Effector CD4-positive, alpha-beta T cell (primary cell): ENCODE results near the gene ITGA1.

Source experiments
- DNase-seq: peaks from one replicate; pipeline ENCODE4 v3.0.0-alpha.2; 2020

ITGA1 gene

DNA sequence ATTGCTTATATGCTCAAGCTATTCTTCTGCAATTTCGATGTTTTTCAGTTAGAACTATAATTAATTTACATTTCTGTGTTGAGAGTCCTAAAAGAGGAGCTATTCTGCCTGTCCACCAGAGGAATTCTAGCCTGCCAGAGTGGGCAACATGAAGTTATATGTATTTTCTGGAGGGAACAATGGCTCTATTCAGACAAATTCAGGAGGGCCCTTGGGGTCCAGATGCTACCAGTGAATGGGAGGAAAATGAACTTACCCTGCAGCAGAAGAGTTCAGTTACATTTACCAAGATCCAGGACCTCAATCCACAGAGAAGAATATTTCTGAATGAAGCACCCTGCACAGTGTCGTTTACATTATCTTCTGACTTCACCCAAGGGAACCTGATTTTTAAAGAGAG is 80.7 kb downstream of the ITGA1 start:
- DNase-seq: no peak

DNA sequence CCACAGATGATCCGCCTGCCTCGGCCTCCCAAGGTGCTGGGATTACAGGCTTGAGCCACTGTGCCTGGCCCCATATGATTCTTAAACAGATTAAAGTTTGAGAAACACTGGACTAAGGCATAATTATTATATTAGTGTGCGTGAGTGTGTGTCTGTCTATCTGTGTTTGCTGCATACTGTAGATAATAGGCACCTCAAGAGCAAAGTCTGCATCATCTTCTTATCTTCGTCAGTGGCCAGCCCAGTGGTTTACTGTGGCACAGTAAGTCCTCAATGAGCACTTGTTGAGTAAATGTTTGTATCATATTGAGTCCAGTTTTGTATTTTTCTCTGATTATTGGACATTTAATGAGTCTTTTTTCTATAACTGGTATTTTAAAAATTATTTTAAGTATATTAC is 81.7 kb downstream of the ITGA1 start:
- no peak for DNase-seq

DNA sequence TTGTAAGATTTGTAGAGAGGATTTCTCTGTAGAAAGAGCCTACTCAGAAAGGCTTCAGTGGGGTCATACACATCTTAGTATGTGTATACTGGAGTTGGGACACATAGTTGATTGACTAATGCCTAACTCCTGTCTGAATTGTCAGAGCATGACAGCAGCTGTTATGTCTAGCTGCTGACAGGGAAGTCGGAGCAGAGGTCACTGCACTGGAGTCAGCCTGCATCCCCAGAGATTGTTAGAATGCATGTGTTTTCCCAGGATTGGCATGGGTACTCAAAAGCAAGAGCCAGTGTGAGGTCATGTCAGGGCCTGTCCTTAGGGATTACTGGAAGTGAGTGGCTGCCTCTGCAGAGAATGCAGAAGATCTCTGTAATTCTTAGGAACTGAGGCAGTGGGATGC is 82.7 kb downstream of the ITGA1 start:
- DNase-seq: no peak

DNA sequence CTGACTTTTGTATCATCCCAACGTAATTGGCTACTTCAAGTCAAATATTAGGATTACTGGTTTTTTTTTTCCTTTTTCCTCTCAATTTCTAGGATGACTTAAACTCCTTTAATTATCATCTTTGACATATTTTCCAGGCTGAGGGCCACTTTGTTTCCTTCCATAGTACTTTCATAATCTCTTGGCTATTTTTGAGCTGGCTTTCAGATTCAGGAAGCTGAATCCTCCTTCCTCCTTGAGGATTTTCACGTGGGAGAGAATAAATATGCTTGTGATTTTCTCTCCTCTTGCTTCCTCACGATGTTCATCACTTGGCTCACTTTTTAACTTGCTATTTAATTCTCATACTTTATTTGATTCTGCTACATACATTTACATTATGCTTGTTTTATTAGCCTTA is 88.1 kb downstream of the ITGA1 start:
- DNase-seq: no peak

GRCh38 chr5:52876456-52876855 is 88.7 kb downstream of the ITGA1 start:
- DNase-seq: no peak

DNA sequence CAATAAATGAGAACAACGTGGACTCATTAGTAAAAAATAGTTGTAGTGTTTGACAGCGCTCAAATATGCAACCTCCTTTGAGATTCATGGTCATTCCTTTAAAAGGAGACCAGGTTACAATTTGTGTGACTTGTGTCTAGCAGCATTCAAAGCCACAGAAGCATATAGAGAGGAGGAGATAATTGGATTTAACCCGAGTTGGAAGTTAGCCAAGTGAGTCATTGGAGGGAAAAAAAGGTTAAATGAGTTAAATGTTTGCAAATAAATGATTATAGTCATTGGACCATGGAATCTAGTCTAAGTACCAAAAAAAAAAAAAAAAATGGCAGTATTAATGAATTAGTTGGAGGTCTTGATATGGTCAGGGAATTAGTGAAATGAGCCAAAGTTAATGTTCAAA is 90.9 kb downstream of the ITGA1 start:
- no peak for DNase-seq

GRCh38 chr5:52880541-52880940 is 92.8 kb downstream of the ITGA1 start:
- no peak for DNase-seq

GRCh38 chr5:52881468-52881867 is 93.8 kb downstream of the ITGA1 start:
- no peak for DNase-seq

- no peak for DNase-seq
Observed at GRCh38 chr5:52883110-52883509, 95.4 kb downstream of the ITGA1 start.

- DNase-seq: no peak
Observed at GRCh38 chr5:52884453-52884852, 96.7 kb downstream of the ITGA1 start.

DNA sequence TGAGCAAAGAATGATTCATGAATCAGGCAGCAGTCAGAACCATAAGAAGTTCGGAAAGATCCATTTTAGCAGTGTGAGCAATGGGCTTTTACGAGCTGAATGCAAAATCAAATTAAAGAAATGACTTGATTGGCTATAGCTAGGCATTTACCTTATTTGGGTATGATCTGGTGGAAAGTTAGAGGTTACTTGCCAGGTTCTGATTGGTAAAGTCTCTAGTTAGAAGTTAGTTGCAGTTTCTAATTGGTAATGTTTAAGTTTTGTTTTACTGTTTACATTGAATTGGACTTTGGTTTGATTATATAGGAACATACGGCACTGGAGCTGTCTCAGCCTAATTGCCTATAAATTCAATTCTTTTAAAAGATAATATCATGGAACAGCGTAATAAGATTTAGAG is 97.9 kb downstream of the ITGA1 start:
- no peak for DNase-seq

DNA sequence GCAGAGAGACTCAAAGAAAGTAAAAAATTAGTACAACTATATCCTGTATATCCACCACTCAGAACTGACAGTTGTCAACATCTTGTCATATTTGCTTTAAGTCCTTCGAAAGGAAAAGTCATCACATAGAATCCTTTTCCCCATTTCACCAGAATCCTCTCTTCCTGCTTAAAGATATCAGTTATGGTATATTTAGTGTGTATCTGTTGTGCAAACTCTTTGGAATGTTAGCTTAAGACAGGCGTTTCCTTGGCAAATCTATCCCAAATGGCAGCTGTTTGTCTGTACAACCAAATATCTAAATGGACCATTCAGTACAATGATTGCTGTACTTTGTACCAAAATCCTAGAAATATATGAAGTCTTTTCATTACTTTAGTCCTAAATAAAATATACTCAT is 98.5 kb downstream of the ITGA1 start:
- no peak for DNase-seq

GRCh38 chr5:52887066-52887465 is 99.3 kb downstream of the ITGA1 start:
- no peak for DNase-seq

DNA sequence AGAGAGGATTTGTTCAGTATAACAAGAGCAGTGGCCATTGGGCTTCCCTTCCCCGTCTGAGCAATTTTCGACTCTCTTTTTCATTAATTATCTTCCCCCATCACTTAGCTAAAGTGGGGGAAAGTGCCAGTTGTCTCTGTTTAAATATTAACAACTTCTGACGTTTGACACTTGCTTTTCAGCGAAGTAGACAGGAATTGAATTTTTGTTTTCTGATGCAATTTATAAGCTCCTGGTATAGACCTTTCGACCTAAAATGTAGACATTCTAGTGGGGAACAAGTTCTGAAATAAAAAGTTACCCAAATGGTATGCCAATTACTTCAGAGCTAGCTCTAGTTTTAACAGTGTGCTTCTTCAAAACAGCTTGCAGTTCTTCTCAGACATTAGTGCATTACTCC is 100.6 kb downstream of the ITGA1 start:
- DNase-seq: no peak

DNA sequence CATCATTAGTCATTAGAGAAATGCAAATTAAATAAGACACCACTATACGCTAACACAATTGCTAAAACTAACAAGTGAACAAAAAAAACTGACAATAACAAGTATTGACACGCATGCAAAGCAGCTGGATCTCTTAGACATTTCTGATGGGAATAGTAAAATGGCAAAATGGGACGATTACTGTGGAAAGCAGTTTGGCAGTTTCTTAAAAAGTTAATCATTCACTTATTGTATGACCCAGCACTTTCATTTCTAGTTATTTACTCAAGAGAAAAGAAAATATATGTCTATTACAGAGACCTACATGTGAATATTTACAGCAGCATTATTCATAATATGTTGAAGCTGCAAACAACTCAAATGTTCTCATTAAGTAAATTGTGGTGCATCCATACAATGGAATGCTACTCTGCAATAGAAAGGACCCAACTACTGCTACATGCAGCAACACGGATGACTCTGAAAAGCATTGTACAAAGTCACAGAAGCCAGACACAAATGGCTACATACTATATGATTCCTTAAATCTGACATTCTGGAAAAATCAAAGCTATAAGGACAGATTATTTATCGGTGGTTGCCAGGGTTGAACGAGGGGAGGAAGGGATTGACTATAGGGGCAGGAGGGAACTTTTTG is 104.6 kb downstream of the ITGA1 start:
- DNase-seq: no peak

GRCh38 chr5:52893105-52893504 is 105.4 kb downstream of the ITGA1 start:
- no peak for DNase-seq

DNA sequence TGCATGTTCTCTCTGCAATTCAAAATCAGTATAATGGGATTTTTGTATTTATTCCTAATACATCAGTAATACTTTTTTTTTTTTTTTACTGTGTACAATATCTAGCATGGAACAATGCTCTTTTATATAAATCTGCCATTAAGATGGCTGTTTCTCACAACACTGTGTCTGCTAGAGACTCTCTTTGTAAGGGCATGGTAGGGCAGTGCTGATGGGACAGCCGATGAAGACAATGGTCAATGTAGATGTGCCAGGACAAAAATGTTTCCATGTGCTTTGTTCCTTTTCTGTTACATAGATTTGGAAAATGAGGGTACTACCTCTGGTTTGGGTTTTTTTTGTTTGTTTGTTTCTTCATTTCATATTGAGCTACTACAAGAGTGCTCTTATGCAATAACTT is 106.1 kb downstream of the ITGA1 start:
- DNase-seq: no peak

GRCh38 chr5:52894451-52894850 is 106.7 kb downstream of the ITGA1 start:
- no peak for DNase-seq

- no peak for DNase-seq
Observed at GRCh38 chr5:52895075-52895474, 107.4 kb downstream of the ITGA1 start.

- DNase-seq: no peak
Observed at GRCh38 chr5:52895572-52896413, 108.1 kb downstream of the ITGA1 start.

DNA sequence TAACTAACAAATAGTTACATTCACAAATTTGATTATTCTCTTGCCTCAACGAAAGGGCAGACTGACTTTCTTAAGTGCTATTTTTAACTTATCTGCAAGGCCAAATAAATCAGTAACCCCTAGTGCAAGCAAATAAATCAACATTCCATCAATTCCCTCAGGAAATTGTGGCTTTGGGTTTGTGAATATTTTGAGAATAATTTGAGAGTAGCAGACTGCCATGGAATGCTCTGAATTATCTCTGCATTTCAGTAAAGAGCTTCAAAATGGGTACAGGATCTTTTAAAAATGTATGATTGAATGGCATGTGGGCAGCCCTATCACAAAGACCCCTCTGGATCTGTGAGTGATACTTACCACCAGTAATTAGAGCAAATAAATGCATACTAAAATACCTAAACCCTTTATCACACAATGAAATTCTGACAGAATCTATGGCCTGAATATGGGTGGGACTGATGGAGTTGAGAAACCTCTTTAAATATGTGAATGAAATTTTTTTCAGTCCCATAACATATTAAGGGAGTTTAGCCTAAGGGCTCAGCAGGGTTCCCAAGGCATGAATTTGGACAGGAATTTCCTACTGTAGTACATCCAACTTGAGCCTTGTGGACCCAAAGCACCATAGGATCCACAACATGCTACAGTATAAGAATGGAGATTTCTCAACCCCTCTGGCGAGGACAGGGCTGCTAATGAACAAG is 109.0 kb downstream of the ITGA1 start:
- DNase-seq: no peak

DNA sequence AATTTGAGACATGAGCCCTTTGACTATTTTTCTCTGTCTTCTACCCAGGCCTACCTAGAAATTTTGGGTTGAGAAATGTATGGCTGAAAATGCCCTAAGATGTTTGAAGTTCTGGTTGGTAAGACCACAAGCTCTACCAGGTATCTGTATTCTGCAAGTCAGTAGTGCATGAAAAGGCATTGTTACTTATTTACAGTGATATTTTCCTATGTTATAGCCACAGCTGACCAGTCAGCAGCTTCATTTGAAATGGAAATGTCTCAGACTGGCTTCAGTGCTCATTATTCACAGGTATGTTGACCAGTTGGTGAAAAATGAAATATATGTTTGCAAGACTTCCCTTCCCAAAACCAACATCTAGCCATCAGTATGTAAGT is 109.5 kb downstream of the ITGA1 start:
- no peak for DNase-seq

GRCh38 chr5:52898961-52899680 is 111.4 kb downstream of the ITGA1 start:
- no peak for DNase-seq
